Neural cell (in vitro differentiated cells): ENCODE data around the gene TMEM218. TPM values are rescaled to one million over a fixed set of nuclear protein-coding genes. Genes with fewer than 3 reads are reported as not detected.

ENCODE experiments used
- H2AFZ ChIP-seq: fragments of 200-600, 300-800 bp; sonication (generic), shearing (Covaris generic); 2 replicates; pipeline ENCODE4 v1.6.0; 2014; ENCODE audit warnings: low read depth, mild to moderate bottlenecking, antibody characterized with exemption, low read length, moderate library complexity
- H3F3A ChIP-seq: fragments of 200-600 bp; shearing (Covaris generic); 2 replicates; pipeline ENCODE4 v1.6.1; 2016; ENCODE audit warnings: mild to moderate bottlenecking, moderate library complexity, mixed read lengths, antibody characterized with exemption, low read length; ENCODE audit not compliant: insufficient read depth, poor library complexity, severe bottlenecking
- H3K27ac ChIP-seq: fragments of 200-600, 300-800 bp; sonication (generic), shearing (Covaris generic); 2 replicates; pipeline ENCODE4 v1.5.1; 2014; ENCODE audit warnings: mild to moderate bottlenecking, low read length, moderate library complexity
- H3K27me3 ChIP-seq: fragments of 300-800, 200-600 bp; sonication (generic), shearing (Covaris generic); 2 replicates; pipeline ENCODE4 v1.6.0; 2014; ENCODE audit warnings: mild to moderate bottlenecking, low read depth, low read length, moderate library complexity; ENCODE audit not compliant: insufficient read depth
- H3K36me3 ChIP-seq: fragments of 300-800, 200-600 bp; sonication (generic), shearing (Covaris generic); 2 replicates; pipeline ENCODE4 v1.5.1; 2014; ENCODE audit warnings: mild to moderate bottlenecking, antibody characterized with exemption, low read length, moderate library complexity; ENCODE audit not compliant: insufficient read depth
- H3K4me2 ChIP-seq: fragments of 300-800, 200-600 bp; sonication (generic), shearing (Covaris generic); 2 replicates; pipeline ENCODE4 v1.6.0; 2014; ENCODE audit warnings: mild to moderate bottlenecking, low read length
- H3K4me3 ChIP-seq: fragments of 300-800, 200-600 bp; sonication (generic), shearing (Covaris generic); 2 replicates; pipeline ENCODE4 v1.5.1; 2014; ENCODE audit warnings: mild to moderate bottlenecking, low read length, moderate library complexity
- H3K79me2 ChIP-seq: fragments of 200-600 bp; shearing (Covaris generic); replicated peaks from 2 replicates; pipeline ENCODE4 v1.6.0; 2014; ENCODE audit warnings: mild to moderate bottlenecking, low read length, moderate library complexity; ENCODE audit not compliant: insufficient read depth
- H3K9ac ChIP-seq: fragments of 300-800, 200-600 bp; sonication (generic), shearing (Covaris generic); 2 replicates; pipeline ENCODE4 v1.6.1; 2016; ENCODE audit warnings: mild to moderate bottlenecking, low read length, mixed read lengths
- H3K9me2 ChIP-seq: fragments of 200-600 bp; shearing (Covaris generic); 2 replicates; pipeline ENCODE4 v1.6.1; 2016; ENCODE audit warnings: mild to moderate bottlenecking, low read length, mixed read lengths; ENCODE audit not compliant: insufficient read depth
- H3K9me3 ChIP-seq: fragments of 200-600, 300-800 bp; sonication (generic), shearing (Covaris generic); 2 replicates; pipeline ENCODE4 v1.6.1; 2016; ENCODE audit warnings: mild to moderate bottlenecking, mixed run types, low read length, moderate library complexity, mixed read lengths
- H4K20me1 ChIP-seq: fragments of 200-600 bp; shearing (Covaris generic); 2 replicates; pipeline ENCODE4 v1.6.1; 2016; ENCODE audit warnings: mild to moderate bottlenecking, mixed run types; ENCODE audit not compliant: insufficient read depth
- EP300 ChIP-seq: fragments of 450-650 bp; conservative IDR thresholded peaks from 2 replicates; pipeline ENCODE4 v1.6.1; 2014; ENCODE audit warnings: antibody characterized with exemption, mild to moderate bottlenecking, moderate library complexity; ENCODE audit not compliant: poor library complexity, severe bottlenecking
- EZH2 ChIP-seq: fragments of 200-600, 300-800 bp; shearing (Covaris generic), sonication (generic); IDR thresholded peaks from 2 replicates; pipeline ENCODE4 v1.6.1; 2014; ENCODE audit warnings: antibody characterized with exemption, low read length, borderline replicate concordance, mild to moderate bottlenecking; ENCODE audit not compliant: insufficient read depth, poor library complexity, severe bottlenecking
- MXI1 ChIP-seq: fragments of 450-650 bp; conservative IDR thresholded peaks from 2 replicates; pipeline ENCODE4 v1.6.1; 2014; ENCODE audit warnings: antibody characterized with exemption, mild to moderate bottlenecking; ENCODE audit not compliant: poor library complexity, severe bottlenecking
- POLR2AphosphoS5 ChIP-seq: IDR thresholded peaks from 2 replicates; pipeline ENCODE4 v1.6.1; 2012
- RAD21 ChIP-seq: fragments of 450-650 bp; conservative IDR thresholded peaks from 2 replicates; pipeline ENCODE4 v1.6.1; 2014; ENCODE audit warnings: antibody characterized with exemption, mild to moderate bottlenecking, moderate library complexity
- SMC3 ChIP-seq: fragments of 450-650 bp; conservative IDR thresholded peaks from 2 replicates; pipeline ENCODE4 v1.6.1; 2014; ENCODE audit warnings: antibody characterized with exemption, mild to moderate bottlenecking, moderate library complexity; ENCODE audit not compliant: poor library complexity
- TAF1 ChIP-seq: IDR thresholded peaks from 2 replicates; pipeline ENCODE4 v1.6.1; 2012; ENCODE audit warnings: low read depth
- polyA plus RNA-seq: library from polyadenylated mRNA; depleted of rRNA; stranded (reverse); fragments of >200 nt; gene quantifications from 2 replicates; pipeline ENCODE4 v1.2.3, GENCODE V29; 2014
- TF ChIP-seq, protein P1 (sequence below): IDR thresholded peaks from 2 replicates; pipeline ENCODE4 v1.6.1; 2012; ENCODE audit warnings: borderline replicate concordance
- TF ChIP-seq, protein P2 (sequence below): fragments of 450-650 bp; IDR thresholded peaks from 2 replicates; pipeline ENCODE4 v1.5.1; 2014; ENCODE audit warnings: antibody characterized with exemption, mild to moderate bottlenecking, moderate library complexity; ENCODE audit not compliant: poor library complexity, severe bottlenecking

TMEM218 gene
- polyA plus RNA-seq, 1 donor from 2014 or later = 70.0 TPM

- H3K9ac ChIP-seq = no peak overlapping the region
- H3K4me3 ChIP-seq = no peak overlapping the region
- H2AFZ ChIP-seq = no peak overlapping the region
- H3K9me3 ChIP-seq = no peaks in the 10 kb centered on the region
- no peaks in the 10 kb centered on the region for H4K20me1 ChIP-seq
- no peaks in the 10 kb centered on the region for H3K79me2 ChIP-seq
- H3K36me3 ChIP-seq = no peaks in the 10 kb centered on the region
- H3K27ac ChIP-seq = no peak overlapping the region
- no peaks in the 10 kb centered on the region for H3K9me2 ChIP-seq
- no peaks in the 10 kb centered on the region for H3K27me3 ChIP-seq
- no peaks in the 10 kb centered on the region for H3F3A ChIP-seq
- TF ChIP-seq, protein P1, sequence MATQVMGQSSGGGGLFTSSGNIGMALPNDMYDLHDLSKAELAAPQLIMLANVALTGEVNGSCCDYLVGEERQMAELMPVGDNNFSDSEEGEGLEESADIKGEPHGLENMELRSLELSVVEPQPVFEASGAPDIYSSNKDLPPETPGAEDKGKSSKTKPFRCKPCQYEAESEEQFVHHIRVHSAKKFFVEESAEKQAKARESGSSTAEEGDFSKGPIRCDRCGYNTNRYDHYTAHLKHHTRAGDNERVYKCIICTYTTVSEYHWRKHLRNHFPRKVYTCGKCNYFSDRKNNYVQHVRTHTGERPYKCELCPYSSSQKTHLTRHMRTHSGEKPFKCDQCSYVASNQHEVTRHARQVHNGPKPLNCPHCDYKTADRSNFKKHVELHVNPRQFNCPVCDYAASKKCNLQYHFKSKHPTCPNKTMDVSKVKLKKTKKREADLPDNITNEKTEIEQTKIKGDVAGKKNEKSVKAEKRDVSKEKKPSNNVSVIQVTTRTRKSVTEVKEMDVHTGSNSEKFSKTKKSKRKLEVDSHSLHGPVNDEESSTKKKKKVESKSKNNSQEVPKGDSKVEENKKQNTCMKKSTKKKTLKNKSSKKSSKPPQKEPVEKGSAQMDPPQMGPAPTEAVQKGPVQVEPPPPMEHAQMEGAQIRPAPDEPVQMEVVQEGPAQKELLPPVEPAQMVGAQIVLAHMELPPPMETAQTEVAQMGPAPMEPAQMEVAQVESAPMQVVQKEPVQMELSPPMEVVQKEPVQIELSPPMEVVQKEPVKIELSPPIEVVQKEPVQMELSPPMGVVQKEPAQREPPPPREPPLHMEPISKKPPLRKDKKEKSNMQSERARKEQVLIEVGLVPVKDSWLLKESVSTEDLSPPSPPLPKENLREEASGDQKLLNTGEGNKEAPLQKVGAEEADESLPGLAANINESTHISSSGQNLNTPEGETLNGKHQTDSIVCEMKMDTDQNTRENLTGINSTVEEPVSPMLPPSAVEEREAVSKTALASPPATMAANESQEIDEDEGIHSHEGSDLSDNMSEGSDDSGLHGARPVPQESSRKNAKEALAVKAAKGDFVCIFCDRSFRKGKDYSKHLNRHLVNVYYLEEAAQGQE = no peak
- TF ChIP-seq RAD21 (no peak), SMC3 (no peak), EP300 (no peak), MXI1 (no peak), EZH2 (no peak), TAF1 (no peak), POLR2AphosphoS5 (no peak)
- TF ChIP-seq, protein P2, sequence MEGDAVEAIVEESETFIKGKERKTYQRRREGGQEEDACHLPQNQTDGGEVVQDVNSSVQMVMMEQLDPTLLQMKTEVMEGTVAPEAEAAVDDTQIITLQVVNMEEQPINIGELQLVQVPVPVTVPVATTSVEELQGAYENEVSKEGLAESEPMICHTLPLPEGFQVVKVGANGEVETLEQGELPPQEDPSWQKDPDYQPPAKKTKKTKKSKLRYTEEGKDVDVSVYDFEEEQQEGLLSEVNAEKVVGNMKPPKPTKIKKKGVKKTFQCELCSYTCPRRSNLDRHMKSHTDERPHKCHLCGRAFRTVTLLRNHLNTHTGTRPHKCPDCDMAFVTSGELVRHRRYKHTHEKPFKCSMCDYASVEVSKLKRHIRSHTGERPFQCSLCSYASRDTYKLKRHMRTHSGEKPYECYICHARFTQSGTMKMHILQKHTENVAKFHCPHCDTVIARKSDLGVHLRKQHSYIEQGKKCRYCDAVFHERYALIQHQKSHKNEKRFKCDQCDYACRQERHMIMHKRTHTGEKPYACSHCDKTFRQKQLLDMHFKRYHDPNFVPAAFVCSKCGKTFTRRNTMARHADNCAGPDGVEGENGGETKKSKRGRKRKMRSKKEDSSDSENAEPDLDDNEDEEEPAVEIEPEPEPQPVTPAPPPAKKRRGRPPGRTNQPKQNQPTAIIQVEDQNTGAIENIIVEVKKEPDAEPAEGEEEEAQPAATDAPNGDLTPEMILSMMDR = no peak
- H3K4me2 ChIP-seq = no peak overlapping the region
Measured at GRCh38 chr11:125049164-125049792, 62.1 kb downstream of the TMEM218 start.

Other genes with a start within 250 kb of the TMEM218 start
- 12.8 and 25.3 TPM in 2 replicates for gene ROBO3, start 246.2 kb downstream of the TMEM218 start, polyA plus RNA-seq
- gene ROBO4, start 213.8 kb downstream of the TMEM218 start, polyA plus RNA-seq = not detected in 2 replicates
- not detected in 2 replicates for gene HEPN1, start 192.4 kb downstream of the TMEM218 start, polyA plus RNA-seq
- gene HEPACAM, start 175.6 kb downstream of the TMEM218 start, polyA plus RNA-seq = not detected in 2 replicates
- 0.88 and 2.5 TPM in 2 replicates for gene CCDC15, start 157.4 kb downstream of the TMEM218 start, polyA plus RNA-seq
- gene SLC37A2, start 48.3 kb downstream of the TMEM218 start, polyA plus RNA-seq = 0.12 and 0.14 TPM in 2 replicates
- 0.99 and 1.2 TPM in 2 replicates for gene PKNOX2, start 53.1 kb upstream of the TMEM218 start, polyA plus RNA-seq